ENCODE data around the gene BICD1.

Gene BICD1

GRCh38 chr12:32284561-32284960 is 177.9 kb downstream of the BICD1 start:
- peaks cover 79% of the 10 kb centered on the region for H3K4me1 ChIP-seq (ENCODE audit: control insufficient read depth, low read length)
- no peak overlapping the region for H3K4me3 ChIP-seq (ENCODE audit: low read length)
- no peaks in the 10 kb centered on the region for H3K9me2 ChIP-seq (replicated peaks; ENCODE audit: control insufficient read depth, low read length)
- H3K27ac ChIP-seq (ENCODE audit: low read depth, low read length), result peak overlapping the region; percentile 58
- peaks cover 7% of the 10 kb centered on the region for H3K36me3 ChIP-seq (ENCODE audit: control insufficient read depth, low read length)
- no peaks in the 10 kb centered on the region for H3K9me3 ChIP-seq (ENCODE audit: control insufficient read depth, insufficient read depth, low read length)
- peak overlapping the region; percentile 66 for H3K4me2 ChIP-seq (ENCODE audit: low read length)
- TF ChIP-seq CTCF (IDR thresholded peaks at IDR 0.05; ENCODE audit: low read depth, low read length, poor library complexity, severe bottlenecking), result no peak
- no peak for TF ChIP-seq EZH2phosphoT487 (IDR thresholded peaks at IDR 0.05; ENCODE audit: borderline replicate concordance, low read length)
- H3K79me2 ChIP-seq (ENCODE audit: control insufficient read depth, low read length), result peaks cover 48% of the 10 kb centered on the region
- H3F3A ChIP-seq (ENCODE audit: control insufficient read depth, insufficient read depth), result no peaks in the 10 kb centered on the region
- no peaks in the 10 kb centered on the region for H3K27me3 ChIP-seq (ENCODE audit: control insufficient read depth, low read length)
- no peaks in the 10 kb centered on the region for H4K20me1 ChIP-seq (ENCODE audit: control insufficient read depth, insufficient read depth, low read depth, low read length)

GRCh38 chr12:32285021-32285420 is 178.4 kb downstream of the BICD1 start:
- Histone ChIP-seq H3F3A (ENCODE audit: control insufficient read depth, insufficient read depth) (no peaks in the 10 kb centered on the region), H3K4me1 (ENCODE audit: control insufficient read depth, low read length) (peaks cover 82% of the 10 kb centered on the region), H3K4me2 (ENCODE audit: low read length) (peak overlapping the region; percentile 66), H3K27me3 (ENCODE audit: control insufficient read depth, low read length) (no peaks in the 10 kb centered on the region), H3K9me2 (replicated peaks; ENCODE audit: control insufficient read depth, low read length) (no peaks in the 10 kb centered on the region), H3K9me3 (ENCODE audit: control insufficient read depth, insufficient read depth, low read length) (no peaks in the 10 kb centered on the region), H4K20me1 (ENCODE audit: control insufficient read depth, insufficient read depth, low read depth, low read length) (no peaks in the 10 kb centered on the region), H3K36me3 (ENCODE audit: control insufficient read depth, low read length) (peaks cover 7% of the 10 kb centered on the region), H3K4me3 (ENCODE audit: low read length) (peak overlapping the region; percentile 45), H3K79me2 (ENCODE audit: control insufficient read depth, low read length) (peaks cover 51% of the 10 kb centered on the region), H3K27ac (ENCODE audit: low read depth, low read length) (peak overlapping the region; percentile 58)
- TF ChIP-seq CTCF (IDR thresholded peaks at IDR 0.05; ENCODE audit: low read depth, low read length, poor library complexity, severe bottlenecking), result no peak
- no peak for TF ChIP-seq EZH2phosphoT487 (IDR thresholded peaks at IDR 0.05; ENCODE audit: borderline replicate concordance, low read length)

- TF ChIP-seq EZH2phosphoT487 (IDR thresholded peaks at IDR 0.05; ENCODE audit: borderline replicate concordance, low read length) (no peak), CTCF (IDR thresholded peaks at IDR 0.05; ENCODE audit: low read depth, low read length, poor library complexity, severe bottlenecking) (no peak)
- no peaks in the 10 kb centered on the region for H3K9me2 ChIP-seq (replicated peaks; ENCODE audit: control insufficient read depth, low read length)
- no peaks in the 10 kb centered on the region for H3F3A ChIP-seq (ENCODE audit: control insufficient read depth, insufficient read depth)
- peak overlapping the region; percentile 58 for H3K27ac ChIP-seq (ENCODE audit: low read depth, low read length)
- H3K9me3 ChIP-seq (ENCODE audit: control insufficient read depth, insufficient read depth, low read length), result no peaks in the 10 kb centered on the region
- H3K4me3 ChIP-seq (ENCODE audit: low read length), result peak overlapping the region; percentile 45
- no peaks in the 10 kb centered on the region for H4K20me1 ChIP-seq (ENCODE audit: control insufficient read depth, insufficient read depth, low read depth, low read length)
- no peaks in the 10 kb centered on the region for H3K27me3 ChIP-seq (ENCODE audit: control insufficient read depth, low read length)
- peaks cover 53% of the 10 kb centered on the region for H3K79me2 ChIP-seq (ENCODE audit: control insufficient read depth, low read length)
- peaks cover 6% of the 10 kb centered on the region for H3K36me3 ChIP-seq (ENCODE audit: control insufficient read depth, low read length)
- H3K4me2 ChIP-seq (ENCODE audit: low read length), result peak overlapping the region; percentile 66
- peaks cover 85% of the 10 kb centered on the region for H3K4me1 ChIP-seq (ENCODE audit: control insufficient read depth, low read length)
Measured at GRCh38 chr12:32285489-32285888, 178.8 kb downstream of the BICD1 start.

Data from DOHH2 (cell line).